ENCODE data around the gene ZNF236. TPM values are rescaled to one million over a fixed set of nuclear protein-coding genes. Genes with fewer than 3 reads are reported as not detected.
A peak's percentile ranks its signal among the peaks of the same experiment; 100 is the strongest.

Gene ZNF236
- total and polyA plus RNA-seq, 2 of the 8 experiments (the other 6 are each of a cell fraction or from before 2014, with no cell fraction given): 6.7 to 14.5 TPM

DNA sequence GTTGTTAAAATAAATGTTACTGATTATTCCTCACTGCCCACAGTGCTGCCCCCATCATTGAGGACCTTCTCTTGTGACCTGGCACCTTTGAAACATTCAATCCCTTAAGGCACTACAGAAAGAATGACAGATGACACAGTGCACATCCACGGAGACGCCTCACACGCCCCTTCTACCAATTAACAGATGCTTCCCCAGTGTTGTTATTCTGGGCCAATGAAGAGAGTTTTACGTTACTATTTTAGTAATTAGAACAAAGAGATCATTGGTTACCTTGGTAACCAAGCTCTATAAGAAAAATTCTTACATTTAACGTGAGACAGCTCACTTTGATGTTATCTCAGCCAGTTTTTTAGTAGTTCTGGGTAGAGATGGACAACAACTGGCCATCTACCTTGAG lies 152.0 kb downstream of the ZNF236 start:
- Histone ChIP-seq H3K4me3 (ENCODE audit: extremely low read depth in 1 of 4, insufficient read depth in 2 of 4, low read depth in 3 of 4, low read length in 4 of 4) (no peak overlapping the region), H3K14ac (ENCODE audit: insufficient read length) (no peak overlapping the region), H3K9ac (replicated peaks in 1 of 4; ENCODE audit: extremely low read depth in 1 of 4, low read depth in 3 of 4, low read length in 3 of 4) (no peak overlapping the region), H3K56ac (replicated peaks; ENCODE audit: insufficient read length, low read depth, low read length) (no peak overlapping the region), H2AK5ac (ENCODE audit: low read depth, low read length) (peak overlapping the region; percentile 54; the same call in 1 of the 2 replicates), H2BK12ac (ENCODE audit: low read depth, low read length) (no peak overlapping the region), H3K9me3 (ENCODE audit: insufficient read depth in 2 of 2, low read depth in 1 of 2, low read length in 1 of 2) (no peaks in the 10 kb centered on the region), H4K20me1 (replicated peaks in 1 of 2; ENCODE audit: control insufficient read depth in 1 of 2, insufficient read depth in 2 of 2, low read length in 2 of 2) (no peaks in the 10 kb centered on the region), H4K91ac (replicated peaks; ENCODE audit: insufficient read length, low read length) (no peak overlapping the region), H4K5ac (ENCODE audit: insufficient read length, low read depth, low read length) (no peak overlapping the region), H3K79me1 (ENCODE audit: low read depth, low read length) (no peaks in the 10 kb centered on the region), H3K4me1 (replicated peaks in 1 of 4; ENCODE audit: control insufficient read depth in 3 of 4, insufficient read depth in 4 of 4, low read length in 3 of 4) (peaks cover 0 to 9% (median 6%) of the 10 kb centered on the region in 4 experiments; a peak in 6 of 7 replicates), H2BK120ac (replicated peaks; ENCODE audit: low read depth, low read length) (no peak overlapping the region), H3K18ac (ENCODE audit: extremely low read depth, low read length) (0 out of 2 replicates have a peak overlapping the region, but pooled peaks have one; percentile 24), H3K79me2 (ENCODE audit: control insufficient read depth in 1 of 2, insufficient read depth in 2 of 2, low read length in 2 of 2) (no peaks in the 10 kb centered on the region), H3K23ac (ENCODE audit: insufficient read length) (no peak overlapping the region), H3K4ac (replicated peaks; ENCODE audit: insufficient read length, low read depth, low read length) (no peak overlapping the region), H2AFZ (ENCODE audit: low read length) (no peak overlapping the region), H2BK15ac (ENCODE audit: low read length) (no peak overlapping the region), H3K23me2 (ENCODE audit: low read depth, low read length) (no peaks in the 10 kb centered on the region), H3K27me3 (replicated peaks in 1 of 4; ENCODE audit: control insufficient read depth in 3 of 4, extremely low read depth in 1 of 4, insufficient read depth in 3 of 4, low read length in 3 of 4) (no peaks in the 10 kb centered on the region), H4K8ac (ENCODE audit: extremely low read depth, insufficient read depth, low read length) (no peak overlapping the region), H2BK5ac (ENCODE audit: low read depth, low read length) (no peak overlapping the region), H3K36me3 (ENCODE audit: control insufficient read depth in 2 of 4, insufficient read depth in 4 of 4, low read length in 3 of 4) (no peaks in the 10 kb centered on the region), H3K27ac (ENCODE audit: low read depth, low read length) (no peak overlapping the region), H3K4me2 (ENCODE audit: insufficient read depth in 1 of 2, low read depth in 2 of 2, low read length in 2 of 2) (no peak overlapping the region), H2BK20ac (ENCODE audit: low read length) (no peak overlapping the region)
- CTCF ChIA-PET (ENCODE audit: partially characterized antibody): interaction anchor here (0.6 to 13.3 kb wide), 5 partner anchors 10 to 1605 kb away, joined by 3 to 188 read pairs (median 4); no protein-coding TSS in a partner anchor
- TF ChIP-seq, protein P1, sequence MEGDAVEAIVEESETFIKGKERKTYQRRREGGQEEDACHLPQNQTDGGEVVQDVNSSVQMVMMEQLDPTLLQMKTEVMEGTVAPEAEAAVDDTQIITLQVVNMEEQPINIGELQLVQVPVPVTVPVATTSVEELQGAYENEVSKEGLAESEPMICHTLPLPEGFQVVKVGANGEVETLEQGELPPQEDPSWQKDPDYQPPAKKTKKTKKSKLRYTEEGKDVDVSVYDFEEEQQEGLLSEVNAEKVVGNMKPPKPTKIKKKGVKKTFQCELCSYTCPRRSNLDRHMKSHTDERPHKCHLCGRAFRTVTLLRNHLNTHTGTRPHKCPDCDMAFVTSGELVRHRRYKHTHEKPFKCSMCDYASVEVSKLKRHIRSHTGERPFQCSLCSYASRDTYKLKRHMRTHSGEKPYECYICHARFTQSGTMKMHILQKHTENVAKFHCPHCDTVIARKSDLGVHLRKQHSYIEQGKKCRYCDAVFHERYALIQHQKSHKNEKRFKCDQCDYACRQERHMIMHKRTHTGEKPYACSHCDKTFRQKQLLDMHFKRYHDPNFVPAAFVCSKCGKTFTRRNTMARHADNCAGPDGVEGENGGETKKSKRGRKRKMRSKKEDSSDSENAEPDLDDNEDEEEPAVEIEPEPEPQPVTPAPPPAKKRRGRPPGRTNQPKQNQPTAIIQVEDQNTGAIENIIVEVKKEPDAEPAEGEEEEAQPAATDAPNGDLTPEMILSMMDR (IDR thresholded peaks at IDR 0.05; ENCODE audit: control extremely low read depth in 1 of 3, insufficient read depth in 1 of 3, low read depth in 1 of 3, low read length in 3 of 3): no peak
- no peak for TF ChIP-seq KDM4A (IDR thresholded peaks at IDR 0.05; ENCODE audit: low read depth, low read length, severe bottlenecking)
- DNase-seq (ENCODE audit: low read depth in 1 of 2, low spot score in 2 of 2) (no peak), FAIRE-seq (no peak)
- 89% methylated on average over 5 of the region's 5 CpGs; no CpG with 5 or more reads in 1 of the 2 experiments for WGBS, 2 experiments (ENCODE audit: extremely low coverage in 1 of 2, insufficient coverage in 1 of 2, insufficient read length in 1 of 2, insufficient replicate concordance in 2 of 2, low coverage in 1 of 2, low lambda C conversion rate in 2 of 2, missing lambda C conversion rate in 1 of 2)
- POLR2A ChIA-PET (ENCODE audit: partially characterized antibody): no interaction called here

Measured in H1 (cell line).